WERI-Rb-1 (cell line): Measurements from ENCODE around the gene CHD1.

Source experiments
- DNase-seq: peaks from one replicate; pipeline ENCODE4 v3.0.0-alpha.2; 2020
- H3K27ac ChIP-seq: fragments of 250-450 bp; sonication (Bioruptor Pico); 2 replicates; pipeline ENCODE4 v1.5.1; 2020; ENCODE audit warnings: mild to moderate bottlenecking, moderate library complexity
- H3K27me3 ChIP-seq: fragments of 250-450 bp; sonication (Bioruptor Pico); 2 replicates; pipeline ENCODE4 v1.5.1; 2021; ENCODE audit warnings: mild to moderate bottlenecking, low read depth, moderate library complexity; ENCODE audit not compliant: insufficient read depth, severe bottlenecking
- H3K36me3 ChIP-seq: fragments of 250-450 bp; sonication (Bioruptor Pico); 2 replicates; pipeline ENCODE4 v1.5.1; 2020; ENCODE audit warnings: mild to moderate bottlenecking, moderate library complexity
- H3K4me3 ChIP-seq: 2 replicates; pipeline ENCODE4 v1.5.1; 2011; ENCODE audit warnings: low read depth, mild to moderate bottlenecking, control low read depth, low read length
- H3K9me3 ChIP-seq: fragments of 250-450 bp; sonication (Bioruptor Pico); 2 replicates; pipeline ENCODE4 v1.5.1; 2021; ENCODE audit warnings: mild to moderate bottlenecking, moderate library complexity; ENCODE audit not compliant: severe bottlenecking
- CTCF ChIP-seq: IDR thresholded peaks from 2 replicates; pipeline ENCODE4 v1.5.1; 2011; ENCODE audit warnings: low read depth, mild to moderate bottlenecking, control low read depth, inconsistent platforms, low read length

CHD1 gene

GRCh38 chr5:98911280-98912040 lies 17.3 kb downstream of the CHD1 start:
- no peak overlapping the region for H3K27ac ChIP-seq
- H3K27me3 ChIP-seq, result no peaks in the 10 kb centered on the region
- DNase-seq, result no peak
- H3K4me3 ChIP-seq, result no peak overlapping the region
- H3K9me3 ChIP-seq, result no peaks in the 10 kb centered on the region
- TF ChIP-seq CTCF, result no peak
- H3K36me3 ChIP-seq, result peaks cover 43% of the 10 kb centered on the region

GRCh38 chr5:98909363-98909762 lies 19.4 kb downstream of the CHD1 start:
- Histone ChIP-seq H3K4me3 (no peak overlapping the region), H3K27ac (no peak overlapping the region), H3K27me3 (no peaks in the 10 kb centered on the region), H3K36me3 (peaks cover 41% of the 10 kb centered on the region), H3K9me3 (no peaks in the 10 kb centered on the region)
- TF ChIP-seq CTCF, result no peak
- DNase-seq, result no peak

GRCh38 chr5:98907951-98908350 lies 20.9 kb downstream of the CHD1 start:
- no peaks in the 10 kb centered on the region for H3K27me3 ChIP-seq
- peaks cover 43% of the 10 kb centered on the region for H3K36me3 ChIP-seq
- H3K9me3 ChIP-seq, result no peaks in the 10 kb centered on the region
- DNase-seq, result no peak
- H3K4me3 ChIP-seq, result no peak overlapping the region
- H3K27ac ChIP-seq, result no peak overlapping the region
- TF ChIP-seq CTCF, result no peak

- TF ChIP-seq CTCF, result no peak
- H3K27me3 ChIP-seq, result no peaks in the 10 kb centered on the region
- no peak overlapping the region for H3K4me3 ChIP-seq
- H3K9me3 ChIP-seq, result no peaks in the 10 kb centered on the region
- no peak overlapping the region for H3K27ac ChIP-seq
- H3K36me3 ChIP-seq, result peaks cover 43% of the 10 kb centered on the region
- no peak for DNase-seq
Measured at GRCh38 chr5:98906756-98907355, 22.0 kb downstream of the CHD1 start.

GRCh38 chr5:98905857-98906688 lies 22.7 kb downstream of the CHD1 start:
- no peaks in the 10 kb centered on the region for H3K9me3 ChIP-seq
- TF ChIP-seq CTCF, result no peak
- no peak overlapping the region for H3K27ac ChIP-seq
- no peak for DNase-seq
- H3K27me3 ChIP-seq, result no peaks in the 10 kb centered on the region
- no peak overlapping the region for H3K4me3 ChIP-seq
- peaks cover 44% of the 10 kb centered on the region for H3K36me3 ChIP-seq
